GM12865 (cell line): ENCODE measurements around the gene CHD2.

Source experiments
- DNase-seq: peaks from one replicate; pipeline ENCODE4 v3.0.0; 2010; ENCODE audit warnings: low read depth
- H3K4me3 ChIP-seq: 2 replicates; pipeline ENCODE4 v1.5.1; 2011; ENCODE audit warnings: mild to moderate bottlenecking, low read depth, low read length, control low read depth
- TF ChIP-seq, protein P1 (sequence below): IDR thresholded peaks from 2 replicates; pipeline ENCODE4 v1.5.1; 2011; ENCODE audit warnings: low read length, control low read depth, low read depth, inconsistent platforms; ENCODE audit not compliant: insufficient read depth; ENCODE audit errors: missing control alignments

The CHD2 gene

DNA sequence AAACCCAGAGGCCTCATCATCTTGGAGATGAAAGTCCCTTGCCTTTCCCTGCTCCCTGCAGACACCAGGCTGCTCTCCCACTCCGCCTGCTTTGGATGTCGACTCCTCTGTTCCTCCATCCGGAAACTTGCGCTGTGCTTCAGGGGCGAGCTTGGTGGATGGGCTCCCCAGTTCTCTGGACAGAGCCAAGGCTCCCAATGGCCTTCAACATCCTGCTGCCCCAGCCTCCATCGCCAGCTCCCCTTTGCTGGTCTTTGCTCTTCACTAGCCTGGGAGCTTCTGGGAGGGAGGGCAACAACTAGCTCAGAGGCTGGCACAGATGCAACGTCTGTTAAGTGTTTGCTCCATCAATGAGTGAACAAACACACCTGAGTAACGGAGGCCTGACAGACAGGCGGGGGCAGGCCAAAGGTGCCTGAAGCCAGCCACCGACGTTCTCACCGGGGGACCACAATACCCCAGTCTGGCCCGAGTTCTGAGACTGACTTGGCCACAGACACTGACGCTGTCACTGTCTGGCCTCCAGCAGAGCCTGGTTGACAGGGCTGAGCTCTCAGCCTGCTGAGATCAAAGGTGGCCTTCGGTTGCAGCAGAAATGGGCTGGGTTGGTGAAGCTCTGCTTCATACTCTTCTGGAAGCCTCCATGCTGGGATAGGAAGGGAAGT, 149.9 kb downstream of the CHD2 start:
- TF ChIP-seq, protein P1, sequence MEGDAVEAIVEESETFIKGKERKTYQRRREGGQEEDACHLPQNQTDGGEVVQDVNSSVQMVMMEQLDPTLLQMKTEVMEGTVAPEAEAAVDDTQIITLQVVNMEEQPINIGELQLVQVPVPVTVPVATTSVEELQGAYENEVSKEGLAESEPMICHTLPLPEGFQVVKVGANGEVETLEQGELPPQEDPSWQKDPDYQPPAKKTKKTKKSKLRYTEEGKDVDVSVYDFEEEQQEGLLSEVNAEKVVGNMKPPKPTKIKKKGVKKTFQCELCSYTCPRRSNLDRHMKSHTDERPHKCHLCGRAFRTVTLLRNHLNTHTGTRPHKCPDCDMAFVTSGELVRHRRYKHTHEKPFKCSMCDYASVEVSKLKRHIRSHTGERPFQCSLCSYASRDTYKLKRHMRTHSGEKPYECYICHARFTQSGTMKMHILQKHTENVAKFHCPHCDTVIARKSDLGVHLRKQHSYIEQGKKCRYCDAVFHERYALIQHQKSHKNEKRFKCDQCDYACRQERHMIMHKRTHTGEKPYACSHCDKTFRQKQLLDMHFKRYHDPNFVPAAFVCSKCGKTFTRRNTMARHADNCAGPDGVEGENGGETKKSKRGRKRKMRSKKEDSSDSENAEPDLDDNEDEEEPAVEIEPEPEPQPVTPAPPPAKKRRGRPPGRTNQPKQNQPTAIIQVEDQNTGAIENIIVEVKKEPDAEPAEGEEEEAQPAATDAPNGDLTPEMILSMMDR: no peak
- H3K4me3 ChIP-seq: no peak overlapping the region
- no peak for DNase-seq

DNA sequence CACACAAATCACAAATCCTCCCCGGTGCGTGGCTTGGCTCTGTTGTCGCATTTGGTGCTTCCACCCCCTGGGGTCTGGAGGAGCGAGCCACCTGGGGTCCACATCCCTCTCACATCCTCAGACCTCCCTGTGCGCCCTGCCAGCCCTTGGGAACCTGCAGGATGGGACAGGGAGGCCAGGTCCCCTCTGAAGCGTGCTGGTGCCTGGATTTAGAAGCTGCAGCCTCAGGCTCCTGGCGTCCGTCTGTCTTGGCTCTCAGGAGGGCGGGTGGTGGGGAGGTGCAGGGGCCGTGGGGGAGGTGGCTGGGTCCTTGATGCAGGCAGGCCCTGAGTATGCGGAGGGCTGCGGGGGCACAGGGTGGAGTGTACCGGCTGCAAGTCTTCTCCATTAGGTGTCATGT, 150.5 kb downstream of the CHD2 start:
- DNase-seq: no peak
- no peak overlapping the region for H3K4me3 ChIP-seq
- TF ChIP-seq, protein P1: no peak

DNA sequence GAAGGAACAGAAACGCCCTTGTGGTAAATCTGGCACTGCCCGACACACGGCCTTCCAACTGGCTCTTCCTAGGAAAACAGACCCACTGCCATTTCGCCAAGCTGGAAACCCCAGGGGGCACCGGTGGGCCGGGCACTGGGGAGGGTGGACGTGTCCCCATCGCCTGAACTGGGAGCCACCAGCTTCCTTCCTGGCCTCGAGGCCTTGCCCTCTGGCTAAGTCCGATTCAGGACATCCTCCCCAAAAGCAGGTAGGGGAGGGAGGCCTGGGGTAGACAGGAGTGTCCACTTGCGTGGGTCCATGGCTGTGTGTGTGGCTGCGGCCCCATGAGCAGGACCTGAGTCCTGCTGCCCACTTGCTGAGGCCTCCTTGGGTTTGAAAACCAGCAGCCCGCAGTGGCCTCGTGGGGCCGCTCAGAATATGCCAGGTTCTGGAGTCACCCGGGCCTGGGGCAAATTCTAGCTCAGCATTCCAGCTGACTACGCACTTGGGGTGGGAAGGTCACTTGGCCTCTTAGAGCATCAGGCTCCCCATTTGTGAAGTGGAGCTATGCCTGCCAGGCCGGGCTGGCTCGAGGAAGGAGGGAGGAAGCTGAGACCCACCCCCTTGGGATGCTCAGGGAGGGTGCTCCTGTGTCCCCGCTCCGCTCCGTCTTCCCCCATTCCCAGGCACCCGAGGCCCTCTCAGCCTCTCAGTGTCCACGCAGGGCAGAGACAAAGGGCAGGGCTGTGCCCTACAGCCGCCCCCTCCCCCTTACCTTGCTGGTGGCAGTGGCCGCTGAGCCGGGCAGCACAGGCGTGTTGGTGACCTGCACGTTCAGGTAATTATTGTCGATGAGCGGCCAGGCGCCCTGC, 151.3 kb downstream of the CHD2 start:
- H3K4me3 ChIP-seq: no peak overlapping the region
- TF ChIP-seq, protein P1: no peak
- DNase-seq: no peak

DNA sequence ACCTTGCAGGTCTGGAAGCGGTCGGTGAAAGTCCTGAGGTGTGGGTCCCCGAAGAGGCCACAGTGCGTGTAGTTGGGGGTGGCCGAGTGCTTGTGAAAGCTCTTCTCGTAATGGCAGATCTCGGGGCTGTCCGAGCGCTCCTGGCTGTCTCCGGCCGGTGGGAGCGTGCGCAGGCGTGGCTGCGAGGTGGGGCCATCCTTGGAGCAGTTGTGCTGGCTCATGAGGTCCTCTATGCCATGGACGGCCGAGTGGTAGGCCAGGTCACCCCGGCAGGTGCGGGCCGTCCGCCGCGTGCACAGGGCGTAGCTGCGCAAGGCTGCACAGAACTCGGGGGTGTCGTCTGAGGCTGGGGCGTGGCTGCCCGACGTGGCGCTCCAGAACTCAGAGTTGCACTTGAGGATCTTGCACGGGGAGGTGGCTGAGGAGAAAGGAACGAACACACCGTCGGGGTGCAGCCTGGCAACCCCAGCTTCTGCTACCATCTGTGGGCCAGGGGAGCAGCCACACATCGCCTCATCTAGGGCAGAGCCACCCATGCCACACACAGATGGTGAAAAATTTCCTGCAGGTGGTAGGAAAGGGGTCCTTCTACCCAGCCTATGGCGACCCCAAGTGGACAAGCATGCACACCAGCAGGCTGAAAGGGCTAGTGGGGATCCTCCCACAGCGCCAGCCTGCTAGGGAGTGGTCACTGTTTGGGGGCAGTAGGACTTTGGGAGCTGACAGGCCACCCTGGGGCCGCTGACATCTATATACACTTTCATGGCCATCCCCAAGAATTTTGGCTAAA, 152.2 kb downstream of the CHD2 start:
- DNase-seq: no peak
- no peak overlapping the region for H3K4me3 ChIP-seq
- TF ChIP-seq, protein P1: peak; percentile 19

DNA sequence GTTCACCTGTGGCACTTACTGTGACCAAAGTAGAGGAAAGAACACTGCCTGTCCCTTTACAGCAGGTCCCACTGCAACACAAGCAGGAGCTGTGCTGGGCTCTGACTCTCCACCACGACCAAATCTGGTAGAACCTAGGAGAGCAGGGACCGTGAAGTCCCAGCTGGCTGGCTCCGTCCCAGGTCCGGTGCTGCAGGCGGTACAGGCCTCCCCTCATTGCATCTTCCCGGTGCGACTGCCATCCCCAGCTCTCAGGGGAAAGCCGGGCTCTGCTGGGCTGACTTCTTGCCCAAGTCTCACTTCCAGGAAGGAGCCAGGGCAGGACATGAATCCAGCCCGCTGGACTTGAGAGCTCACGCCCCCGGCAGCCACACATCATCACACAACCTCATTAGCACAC, 155.1 kb downstream of the CHD2 start:
- DNase-seq: no peak
- H3K4me3 ChIP-seq: no peak overlapping the region
- TF ChIP-seq, protein P1: no peak

DNA sequence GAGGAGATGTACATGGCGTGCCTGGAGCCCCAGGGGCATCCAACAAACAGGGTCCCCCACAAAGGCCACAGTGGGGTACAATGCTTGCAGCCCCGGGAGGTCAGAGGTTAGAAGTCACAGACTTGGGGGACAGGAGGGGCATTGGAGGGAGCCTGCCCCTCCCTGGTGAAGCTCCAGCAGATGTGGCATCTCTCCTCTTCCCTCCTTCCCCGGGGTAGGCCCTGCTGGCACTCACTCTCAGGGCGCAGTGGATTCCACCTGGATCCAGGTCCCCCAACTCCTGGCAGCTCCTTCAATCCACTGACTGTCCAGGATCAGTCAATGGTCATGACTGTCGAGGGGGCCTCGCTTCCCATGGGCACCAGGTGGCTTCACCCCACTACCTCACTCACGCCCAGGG, 156.7 kb downstream of the CHD2 start:
- no peak for DNase-seq
- no peak overlapping the region for H3K4me3 ChIP-seq
- TF ChIP-seq, protein P1: no peak
